MCF 10A (cell line): ENCODE data around the gene AP1S3. TPM values are rescaled to one million over a fixed set of nuclear protein-coding genes. Genes with fewer than 3 reads are reported as not detected.

Source experiments
- BruUV-seq: library from RNA; stranded (reverse); fragments of 400-500 nt; replicated peaks from 2 replicates; lab custom pipeline; 2021; lab: Mats Ljungman, UMichigan
- CTCF ChIA-PET: fragments of 300-600 bp; sonication (Branson Sonifier 250); formaldehyde crosslinking; extraction: SDS; loops from one replicate; lab custom pipeline; 2021; ENCODE audit warnings: antibody characterized with exemption, inconsistent platforms; lab: Yijun Ruan, JAX
- POLR2A ChIA-PET: fragments of 300-600, 350-650 bp; sonication (Branson Sonifier 250); formaldehyde crosslinking; extraction: SDS; loops from one replicate; lab custom pipeline; 2020; ENCODE audit warnings: antibody characterized with exemption, inconsistent platforms; lab: Yijun Ruan, JAX
- DNase-seq: peaks from one replicate; pipeline ENCODE4 v3.0.0-alpha.2; 2018; ENCODE audit not compliant: unreplicated experiment
- H3K27ac Mint-ChIP-seq: one replicate; pipeline ENCODE4 v1.8.0; 2022; ENCODE audit warnings: mild to moderate bottlenecking, low read depth, mixed read lengths; ENCODE audit not compliant: unreplicated experiment
- H3K27me3 Mint-ChIP-seq: one replicate; pipeline ENCODE4 v1.8.0; 2022; ENCODE audit warnings: mixed read lengths; ENCODE audit not compliant: insufficient read depth, unreplicated experiment
- H3K36me3 Mint-ChIP-seq: one replicate; pipeline ENCODE4 v1.8.0; 2022; ENCODE audit warnings: mild to moderate bottlenecking, moderate library complexity, mixed read lengths; ENCODE audit not compliant: insufficient read depth, unreplicated experiment
- H3K4me1 Mint-ChIP-seq: one replicate; pipeline ENCODE4 v1.8.0; 2022; ENCODE audit warnings: mixed read lengths; ENCODE audit not compliant: insufficient read depth, unreplicated experiment
- H3K4me3 Mint-ChIP-seq: one replicate; pipeline ENCODE4 v1.8.0; 2022; ENCODE audit warnings: mild to moderate bottlenecking, moderate library complexity, mixed read lengths; ENCODE audit not compliant: unreplicated experiment
- H3K9me3 Mint-ChIP-seq: one replicate; pipeline ENCODE4 v1.8.0; 2022; ENCODE audit warnings: mixed read lengths; ENCODE audit not compliant: unreplicated experiment
- intact Hi-C: fragments of 100-400 bp; cut with micrococcal nuclease; formaldehyde crosslinking; loops from 2 replicates; pipeline ENCODE4 v1.14.1; 2022
- total RNA-seq: library from RNA; stranded (reverse); gene quantifications from 2 replicates; pipeline ENCODE4 v1.2.3, GENCODE V29; 2022
- TF ChIP-seq, protein P1 (sequence below): fragments of 200-600 bp; IDR thresholded peaks from one replicate; pipeline ENCODE4 v1.8.0; 2022; ENCODE audit warnings: antibody characterized with exemption, mild to moderate bottlenecking; ENCODE audit not compliant: unreplicated experiment

Gene AP1S3
- total RNA-seq, 1 experiment from 2014 or later = 57.7 TPM

GRCh38 chr2:223852281-223852795 is 15.0 kb upstream of the AP1S3 start:
- H3K9me3 Mint-ChIP-seq = peaks cover 10% of the 10 kb centered on the region
- H3K27ac Mint-ChIP-seq = no peak overlapping the region
- H3K4me3 Mint-ChIP-seq = no peak overlapping the region
- intact Hi-C loops = no loop called here
- ChIA-PET CTCF (interaction anchor here (0.9 to 1.7 kb wide), 3 partner anchors 13 to 880 kb away, joined by 4 to 6 read pairs (median 4); no protein-coding TSS in a partner anchor), POLR2A (interaction anchor here (1.6 kb wide), 1 partner anchor 14 kb away, joined by 4 read pairs; no protein-coding TSS in a partner anchor)
- no peaks in the 10 kb centered on the region for H3K27me3 Mint-ChIP-seq
- DNase-seq = no peak
- TF ChIP-seq, protein P1, sequence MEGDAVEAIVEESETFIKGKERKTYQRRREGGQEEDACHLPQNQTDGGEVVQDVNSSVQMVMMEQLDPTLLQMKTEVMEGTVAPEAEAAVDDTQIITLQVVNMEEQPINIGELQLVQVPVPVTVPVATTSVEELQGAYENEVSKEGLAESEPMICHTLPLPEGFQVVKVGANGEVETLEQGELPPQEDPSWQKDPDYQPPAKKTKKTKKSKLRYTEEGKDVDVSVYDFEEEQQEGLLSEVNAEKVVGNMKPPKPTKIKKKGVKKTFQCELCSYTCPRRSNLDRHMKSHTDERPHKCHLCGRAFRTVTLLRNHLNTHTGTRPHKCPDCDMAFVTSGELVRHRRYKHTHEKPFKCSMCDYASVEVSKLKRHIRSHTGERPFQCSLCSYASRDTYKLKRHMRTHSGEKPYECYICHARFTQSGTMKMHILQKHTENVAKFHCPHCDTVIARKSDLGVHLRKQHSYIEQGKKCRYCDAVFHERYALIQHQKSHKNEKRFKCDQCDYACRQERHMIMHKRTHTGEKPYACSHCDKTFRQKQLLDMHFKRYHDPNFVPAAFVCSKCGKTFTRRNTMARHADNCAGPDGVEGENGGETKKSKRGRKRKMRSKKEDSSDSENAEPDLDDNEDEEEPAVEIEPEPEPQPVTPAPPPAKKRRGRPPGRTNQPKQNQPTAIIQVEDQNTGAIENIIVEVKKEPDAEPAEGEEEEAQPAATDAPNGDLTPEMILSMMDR = no peak
- H3K36me3 Mint-ChIP-seq = peaks cover 15% of the 10 kb centered on the region
- BruUV-seq = no TSS peak
- H3K4me1 Mint-ChIP-seq = peaks cover 6% of the 10 kb centered on the region

DNA sequence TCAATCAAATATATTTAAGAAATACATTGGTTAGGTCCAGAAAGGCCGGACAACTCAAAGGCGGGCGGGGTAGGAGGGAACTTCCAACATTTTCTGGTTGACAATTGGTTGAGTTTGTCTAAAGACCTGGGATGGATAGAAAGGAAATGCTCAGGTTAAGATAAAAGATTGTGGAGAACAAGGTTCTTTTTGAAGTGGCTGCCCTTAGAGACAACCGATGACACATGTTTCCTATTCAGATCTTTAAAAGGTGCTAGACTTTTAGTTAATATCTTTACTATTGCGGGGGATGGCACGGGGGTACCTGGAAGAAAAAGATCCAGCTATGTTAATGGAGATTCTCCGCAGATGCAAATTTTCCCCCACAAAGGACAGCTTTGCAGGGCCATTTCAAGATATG is 10.0 kb upstream of the AP1S3 start:
- intact Hi-C loops = no loop called here
- BruUV-seq = no TSS peak
- Mint-ChIP-seq H3K4me3 (no peak overlapping the region), H3K9me3 (peaks cover 10% of the 10 kb centered on the region), H3K36me3 (peaks cover 15% of the 10 kb centered on the region), H3K4me1 (peaks cover 9% of the 10 kb centered on the region), H3K27me3 (no peaks in the 10 kb centered on the region), H3K27ac (peak overlapping the region; percentile 86)
- no peak for DNase-seq
- TF ChIP-seq, protein P1 = no peak
- ChIA-PET CTCF (interaction anchor here (0.6 to 1.4 kb wide), 4 partner anchors 9 to 119 kb away, joined by 3 to 4 read pairs (median 4); no protein-coding TSS in a partner anchor), POLR2A (interaction anchor here (0.9 kb wide), 1 partner anchor 9 kb away, joined by 5 read pairs; no protein-coding TSS in a partner anchor)

DNA sequence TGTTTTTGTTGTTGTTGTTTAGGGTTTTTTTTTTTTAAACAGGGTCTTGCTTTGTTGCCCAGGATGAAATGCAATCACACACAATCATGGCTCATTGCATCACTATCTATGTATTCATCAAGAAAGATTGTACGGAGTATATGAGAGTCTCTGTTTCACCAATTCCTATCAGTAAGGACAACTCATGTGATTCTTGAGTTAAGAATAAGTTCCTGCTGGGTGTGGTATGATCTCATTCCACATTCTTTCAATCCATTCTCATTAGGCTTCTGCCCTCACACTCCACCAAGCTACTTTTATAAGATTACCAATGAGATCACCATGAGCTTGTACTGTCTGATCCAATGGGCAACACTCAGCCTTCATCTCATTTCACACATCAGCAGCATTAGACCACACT is 9.1 kb upstream of the AP1S3 start:
- Mint-ChIP-seq H3K4me3 (no peak overlapping the region), H3K4me1 (peaks cover 9% of the 10 kb centered on the region), H3K9me3 (peaks cover 10% of the 10 kb centered on the region), H3K36me3 (peaks cover 15% of the 10 kb centered on the region), H3K27me3 (no peaks in the 10 kb centered on the region), H3K27ac (peak overlapping the region; percentile 86)
- ChIA-PET CTCF (interaction anchor here (1.4 kb wide), 1 partner anchor 8 kb away, joined by 4 read pairs; no protein-coding TSS in a partner anchor), POLR2A (interaction anchor here (0.7 to 1.1 kb wide), 3 partner anchors 8 to 12 kb away, joined by 3 to 5 read pairs (median 4); no protein-coding TSS in a partner anchor)
- TF ChIP-seq, protein P1 = no peak
- no peak for DNase-seq
- intact Hi-C loops = no loop called here
- no TSS peak for BruUV-seq

DNA sequence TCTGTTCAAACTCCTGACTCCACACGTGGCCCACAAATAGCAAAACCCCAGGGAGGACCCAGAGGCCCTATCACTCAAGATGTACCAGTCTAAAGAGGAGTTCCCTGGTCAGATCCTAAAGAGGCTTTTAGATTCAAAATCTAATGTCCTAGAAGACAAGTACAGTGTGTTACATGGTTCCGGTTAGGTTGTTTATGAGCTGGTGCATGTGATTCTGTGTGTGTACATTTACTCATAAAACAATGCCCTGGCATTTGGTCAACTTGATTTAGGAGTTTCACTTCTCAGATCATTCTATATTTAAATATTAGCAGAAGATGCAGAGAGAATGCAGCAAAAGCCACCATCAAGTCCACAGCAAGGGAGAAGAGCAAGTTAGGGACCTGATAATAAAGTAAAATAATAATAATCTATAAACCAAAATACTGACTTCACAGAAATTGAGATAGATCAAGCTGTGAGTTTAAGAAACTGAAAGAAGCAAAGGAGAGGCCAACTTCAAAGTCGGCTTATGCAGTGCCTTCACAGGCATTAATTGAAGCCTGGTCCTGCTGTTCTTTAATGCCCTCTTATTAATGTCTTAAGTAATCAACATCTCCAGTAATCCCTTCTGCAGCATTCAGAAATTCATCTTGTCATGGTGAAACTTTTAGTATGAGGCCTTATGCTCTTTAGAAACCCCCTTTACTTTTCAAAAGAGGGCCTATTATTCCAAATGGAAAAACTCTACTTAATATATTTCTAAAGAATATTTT is 4.2 kb upstream of the AP1S3 start:
- no peaks in the 10 kb centered on the region for H3K27me3 Mint-ChIP-seq
- POLR2A ChIA-PET = interaction anchor here (1.1 kb wide), 1 partner anchor 122 kb away, joined by 3 read pairs; no protein-coding TSS in a partner anchor
- CTCF ChIA-PET = interaction anchor here (0.6 to 1.1 kb wide), 2 partner anchors 19 to 44 kb away, joined by 3 to 4 read pairs; no protein-coding TSS in a partner anchor
- no peak for DNase-seq
- no peaks in the 10 kb centered on the region for H3K36me3 Mint-ChIP-seq
- H3K4me3 Mint-ChIP-seq = no peak overlapping the region
- no peak overlapping the region for H3K27ac Mint-ChIP-seq
- no peaks in the 10 kb centered on the region for H3K9me3 Mint-ChIP-seq
- H3K4me1 Mint-ChIP-seq = peaks cover 7% of the 10 kb centered on the region
- no TSS peak for BruUV-seq
- intact Hi-C loops = no loop called here
- TF ChIP-seq, protein P1 = no peak
